ENCODE data around the gene SLC2A6.

Gene SLC2A6, protein sequence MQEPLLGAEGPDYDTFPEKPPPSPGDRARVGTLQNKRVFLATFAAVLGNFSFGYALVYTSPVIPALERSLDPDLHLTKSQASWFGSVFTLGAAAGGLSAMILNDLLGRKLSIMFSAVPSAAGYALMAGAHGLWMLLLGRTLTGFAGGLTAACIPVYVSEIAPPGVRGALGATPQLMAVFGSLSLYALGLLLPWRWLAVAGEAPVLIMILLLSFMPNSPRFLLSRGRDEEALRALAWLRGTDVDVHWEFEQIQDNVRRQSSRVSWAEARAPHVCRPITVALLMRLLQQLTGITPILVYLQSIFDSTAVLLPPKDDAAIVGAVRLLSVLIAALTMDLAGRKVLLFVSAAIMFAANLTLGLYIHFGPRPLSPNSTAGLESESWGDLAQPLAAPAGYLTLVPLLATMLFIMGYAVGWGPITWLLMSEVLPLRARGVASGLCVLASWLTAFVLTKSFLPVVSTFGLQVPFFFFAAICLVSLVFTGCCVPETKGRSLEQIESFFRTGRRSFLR

GRCh38 chr9:133478851-133479711, at the start of gene SLC2A6:
SLC2A6 (minus strand) TSS chr9:133479099; CDS start chr9:133479059, 40 bp downstream.
- in situ Hi-C loops (cut with MboI; ENCODE audit: low sequenced_read_pairs) = no loop called here

GRCh38 chr9:133528001-133528875, 49.3 kb upstream of the SLC2A6 start:
- in situ Hi-C loops (cut with MboI; ENCODE audit: low sequenced_read_pairs) = no loop called here

DNA sequence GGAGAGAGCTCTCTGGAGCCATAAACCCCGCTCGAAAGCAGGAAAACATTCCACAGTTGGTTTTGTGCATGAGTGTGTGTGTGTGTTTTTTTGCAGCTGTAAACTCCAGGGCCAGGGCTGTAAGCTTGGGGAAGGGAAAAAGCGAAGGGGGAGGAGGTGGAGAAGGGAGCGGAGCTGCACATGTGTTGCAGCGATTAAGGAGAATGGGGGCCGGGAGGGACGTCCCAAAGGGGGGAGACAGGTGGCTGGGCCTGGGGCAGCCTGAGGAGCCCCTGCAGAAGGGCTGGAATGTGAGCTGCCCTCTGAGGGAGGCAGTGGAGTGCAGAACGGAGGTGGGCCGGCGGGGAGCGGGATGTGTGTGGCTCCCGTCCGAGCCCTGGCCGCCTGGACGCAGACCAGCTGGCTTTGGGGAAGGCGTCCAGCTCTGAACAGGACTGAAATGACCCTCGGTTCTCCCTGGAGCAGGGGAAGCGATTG, 48.6 kb upstream of the SLC2A6 start:
- in situ Hi-C loops (cut with MboI; ENCODE audit: low sequenced_read_pairs) = no loop called here

- in situ Hi-C loops (cut with MboI; ENCODE audit: low sequenced_read_pairs) = no loop called here
Observed at GRCh38 chr9:133526721-133527321, 47.9 kb upstream of the SLC2A6 start.

GRCh38 chr9:133525677-133526076, 46.8 kb upstream of the SLC2A6 start:
- in situ Hi-C loops (cut with MboI; ENCODE audit: low sequenced_read_pairs) = no loop called here

GRCh38 chr9:133524679-133525228, 45.9 kb upstream of the SLC2A6 start, which contains the start of gene MYMK:
MYMK (minus strand) TSS chr9:133524959; CDS start chr9:133524844, 115 bp downstream.
- in situ Hi-C loops (cut with MboI; ENCODE audit: low sequenced_read_pairs) = no loop called here

DNA sequence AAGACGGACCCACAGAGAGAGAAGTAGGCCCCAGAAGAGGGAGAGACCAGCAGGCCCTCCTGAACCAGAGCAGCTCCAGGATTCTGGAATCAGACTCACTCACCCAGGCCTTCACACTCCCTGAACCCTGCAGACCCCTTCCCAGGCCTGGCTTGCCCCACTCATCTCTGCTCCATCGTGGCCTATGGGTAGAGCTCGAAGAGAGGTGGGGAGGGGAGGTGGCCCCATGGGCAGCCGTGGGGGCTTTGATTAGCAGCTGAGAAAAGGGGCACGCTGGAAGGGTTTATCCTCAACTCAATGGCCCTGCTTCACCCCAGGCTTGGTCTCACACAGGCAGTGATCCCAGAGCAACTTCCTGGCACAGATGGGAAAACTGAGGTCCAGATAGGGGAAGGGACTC, 45.2 kb upstream of the SLC2A6 start:
- in situ Hi-C loops (cut with MboI; ENCODE audit: low sequenced_read_pairs) = no loop called here

GRCh38 chr9:133523106-133523505, 44.2 kb upstream of the SLC2A6 start:
- in situ Hi-C loops (cut with MboI; ENCODE audit: low sequenced_read_pairs) = no loop called here

DNA sequence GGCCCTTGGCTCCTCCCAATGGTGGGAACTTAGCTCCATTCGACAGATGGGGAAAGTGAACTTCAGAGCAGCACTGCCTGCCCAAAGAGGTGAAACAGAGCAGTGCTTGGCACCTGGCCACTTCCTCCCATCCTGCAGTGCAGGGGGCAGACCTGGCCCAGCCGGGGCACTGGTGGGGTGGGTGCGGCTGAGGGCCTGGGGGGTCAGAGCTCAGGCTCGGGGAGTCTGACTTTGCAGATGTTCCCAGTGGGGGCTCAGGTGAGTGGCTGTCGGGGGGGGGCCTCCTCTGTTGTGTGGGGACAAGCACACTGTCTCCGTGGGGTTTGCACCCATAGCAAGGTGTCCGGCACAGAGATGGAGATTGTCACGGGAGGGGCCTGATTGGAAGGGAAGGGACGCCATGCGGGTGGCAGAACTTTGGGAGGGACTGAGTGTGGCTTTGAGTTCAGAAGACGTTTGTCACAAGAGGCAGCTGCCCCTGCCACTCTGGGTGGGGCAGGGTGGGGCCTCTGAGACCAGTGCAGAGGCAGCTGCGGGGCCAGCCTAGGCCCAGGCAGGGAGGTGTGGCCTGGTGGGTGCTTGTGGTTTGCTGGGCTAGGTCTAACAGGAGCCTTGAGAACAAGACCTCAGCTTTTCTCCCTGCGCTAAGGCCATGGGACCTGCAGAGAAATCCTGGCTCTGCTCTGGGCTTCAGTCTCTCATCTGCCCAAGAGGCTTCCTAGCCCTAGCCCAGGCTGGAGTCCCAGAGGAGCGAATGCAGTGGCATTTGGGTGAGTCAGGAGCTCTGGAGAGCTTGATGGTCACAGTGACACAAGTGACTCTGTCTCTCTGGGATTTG, 43.4 kb upstream of the SLC2A6 start:
- in situ Hi-C loops (cut with MboI; ENCODE audit: low sequenced_read_pairs) = no loop called here

DNA sequence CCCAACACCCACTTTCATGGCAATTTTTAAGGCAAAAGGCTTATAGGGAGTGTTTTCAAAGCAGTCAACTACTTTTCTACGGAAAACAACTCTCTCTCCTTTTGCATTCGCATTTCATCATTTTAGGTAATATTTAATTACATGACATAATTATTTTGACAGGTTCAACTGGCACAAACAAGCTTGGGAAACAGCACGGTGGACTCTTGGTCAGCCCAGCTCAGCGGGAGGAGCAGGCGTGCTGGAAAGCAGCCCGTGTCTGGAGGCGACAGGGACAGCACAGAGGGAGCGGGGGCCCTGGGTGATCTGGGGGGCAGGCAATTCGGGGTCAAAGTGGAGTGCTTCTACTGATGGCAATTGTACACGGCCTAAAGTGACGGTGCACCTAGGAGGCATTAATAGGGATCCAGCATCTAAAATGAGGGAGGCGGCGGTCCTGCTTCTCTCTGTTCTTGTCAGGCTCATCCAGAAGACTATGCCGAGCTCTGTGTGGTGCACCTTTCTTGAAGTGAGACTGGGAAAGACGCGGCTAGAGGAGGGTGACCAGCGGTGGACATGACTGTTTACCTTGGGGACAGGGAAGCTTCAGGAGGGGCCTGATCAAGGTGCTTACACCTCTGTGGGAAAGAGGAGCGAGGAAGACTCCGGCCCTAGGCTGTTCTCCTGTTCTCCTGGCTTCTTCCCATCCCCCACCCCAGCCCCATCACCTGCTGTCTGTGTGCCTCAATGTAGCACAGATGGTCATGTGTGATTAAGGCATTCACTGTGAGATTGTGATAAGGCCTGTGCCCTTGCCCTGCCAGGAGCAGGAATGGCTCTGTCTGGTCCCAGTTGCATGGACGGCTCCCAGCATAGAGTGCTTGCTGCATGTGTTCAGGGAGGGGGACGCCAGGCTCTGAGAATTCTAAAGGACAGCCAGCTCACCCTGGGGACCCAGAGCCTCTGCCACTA, 42.5 kb upstream of the SLC2A6 start:
- in situ Hi-C loops (cut with MboI; ENCODE audit: low sequenced_read_pairs) = no loop called here

DNA sequence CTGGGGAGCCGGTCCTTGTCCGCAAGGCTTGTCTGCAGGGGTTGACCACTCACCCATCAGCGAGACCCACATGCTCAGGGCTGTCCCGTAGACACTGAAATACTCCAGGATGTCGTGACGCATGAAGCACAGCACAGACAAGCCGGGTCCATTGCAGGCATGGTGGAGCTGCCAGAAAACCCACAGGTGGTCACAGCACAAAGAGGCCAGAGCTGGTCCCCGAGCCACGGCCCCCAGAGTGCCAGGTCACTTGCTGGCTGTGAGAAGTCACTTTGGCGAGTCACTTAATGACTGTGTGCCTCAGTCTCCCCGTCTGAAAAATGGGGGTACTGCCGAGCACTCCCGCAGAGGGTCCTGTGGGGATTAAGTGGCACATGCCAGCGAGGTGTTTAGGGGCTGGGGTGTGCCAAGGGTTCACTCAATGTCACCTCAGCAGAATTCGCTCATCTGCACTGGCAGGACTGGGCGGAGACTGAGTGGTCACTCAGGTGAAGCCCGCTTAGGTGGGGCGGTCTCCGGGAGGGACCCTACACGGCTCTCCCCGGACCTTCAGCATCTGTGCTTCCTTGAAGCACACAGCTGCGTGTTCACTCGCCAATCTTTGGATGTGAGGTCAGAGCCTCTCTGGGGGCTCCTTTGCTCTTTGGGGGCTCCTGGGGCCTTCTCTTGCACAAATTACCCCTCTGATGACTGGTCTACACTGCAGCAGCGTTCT, 41.4 kb upstream of the SLC2A6 start:
- in situ Hi-C loops (cut with MboI; ENCODE audit: low sequenced_read_pairs) = no loop called here

DNA sequence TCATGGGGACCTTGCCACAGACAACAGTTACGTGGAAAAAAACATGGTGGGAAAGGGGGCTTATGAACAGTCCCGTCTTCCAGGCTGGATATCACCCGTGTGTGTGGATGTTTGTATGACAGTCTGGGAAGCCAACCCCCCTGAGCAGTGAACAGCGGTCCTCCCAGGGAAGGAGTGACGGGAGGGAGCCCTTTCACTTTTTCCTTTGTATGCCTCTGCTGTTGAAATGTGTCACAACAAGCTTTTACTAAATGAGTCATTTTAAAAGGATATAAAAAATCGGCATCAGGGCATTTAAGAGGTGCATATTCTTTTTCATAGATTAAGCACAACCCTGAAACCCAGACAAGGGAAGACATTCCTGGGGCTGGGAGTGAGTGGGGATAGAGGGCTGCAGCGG, 40.8 kb upstream of the SLC2A6 start:
- in situ Hi-C loops (cut with MboI; ENCODE audit: low sequenced_read_pairs) = no loop called here

GRCh38 chr9:133518706-133519449, 40.0 kb upstream of the SLC2A6 start:
- in situ Hi-C loops (cut with MboI; ENCODE audit: low sequenced_read_pairs) = no loop called here

DNA sequence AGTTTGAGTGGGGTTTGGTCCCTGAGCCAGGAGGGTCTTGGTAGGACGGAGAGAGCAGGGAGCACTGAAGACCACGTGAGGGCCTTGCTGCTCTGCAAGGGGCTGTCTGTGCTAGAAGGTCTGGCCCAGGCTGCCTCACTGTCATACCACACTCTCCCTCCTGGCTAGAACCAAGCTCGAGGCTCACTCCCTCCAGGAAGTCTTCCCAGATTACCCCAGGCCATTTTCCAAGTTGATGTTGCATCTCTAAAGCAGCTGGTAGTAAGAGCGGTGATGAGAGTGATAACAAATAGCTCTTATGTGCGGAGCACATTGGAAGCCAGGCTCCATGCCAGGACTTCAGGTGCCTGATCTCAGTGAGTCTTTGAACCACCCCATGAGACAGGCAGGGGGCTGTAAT, 39.3 kb upstream of the SLC2A6 start:
- in situ Hi-C loops (cut with MboI; ENCODE audit: low sequenced_read_pairs) = no loop called here

DNA sequence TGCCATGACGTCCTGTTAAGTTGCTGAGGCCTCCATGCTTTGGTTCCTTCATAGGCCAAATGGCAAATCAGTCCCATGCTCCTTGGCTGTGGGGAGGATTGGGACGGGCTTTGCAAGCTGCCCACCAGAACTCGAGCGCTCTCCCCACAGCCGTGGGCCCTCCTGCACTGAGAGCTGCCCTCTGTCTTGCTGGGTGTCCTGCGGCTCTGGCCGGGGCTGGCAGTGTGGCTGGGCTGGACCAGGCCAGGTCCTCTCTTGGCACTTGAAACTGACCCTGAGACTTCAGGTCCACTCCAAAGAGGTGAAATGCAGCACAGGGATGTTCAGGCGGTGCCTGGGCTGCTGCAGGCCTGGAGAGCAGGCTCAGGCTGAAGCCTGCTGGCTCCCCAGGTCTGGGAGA, 38.8 kb upstream of the SLC2A6 start:
- in situ Hi-C loops (cut with MboI; ENCODE audit: low sequenced_read_pairs) = no loop called here

DNA sequence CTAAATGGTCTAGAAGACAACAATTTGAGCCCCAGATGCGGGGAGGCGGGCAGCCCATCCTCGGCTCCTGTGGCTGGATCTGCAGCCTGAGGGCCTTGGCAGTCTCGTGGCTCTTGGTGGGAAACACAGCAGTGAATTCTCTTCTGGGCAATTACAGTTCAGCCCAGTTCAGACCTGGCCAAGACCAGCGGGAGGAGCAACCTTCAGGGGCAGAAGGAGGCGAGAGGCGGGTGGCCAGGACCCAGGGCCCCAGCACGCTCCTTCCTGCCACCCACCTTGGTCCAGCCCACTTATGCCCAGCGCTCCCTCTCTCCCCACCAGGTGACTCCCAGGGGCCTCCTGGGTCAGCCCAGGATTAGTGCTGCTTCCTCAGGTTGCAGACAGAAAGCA, 38.1 kb upstream of the SLC2A6 start:
- in situ Hi-C loops (cut with MboI; ENCODE audit: low sequenced_read_pairs) = no loop called here

All from HL-60/S4 (cell line).